Body of pancreas (tissue), 4 donors: ENCODE data around the gene AGBL2. TPM values are rescaled to one million over a fixed set of nuclear protein-coding genes. Genes with fewer than 3 reads are reported as not detected.

Experiments
- ATAC-seq: fragments of 150-250 bp; one replicate; pipeline ENCODE4 v1.9.1; 2016
- DNase-seq, 4 donors: peaks; one replicate each; pipeline ENCODE4 v3.0.0-alpha.2; 2019
- H3K27ac ChIP-seq, 4 donors: fragments of 200-600 bp; sonication (generic); 1 replicate in 3 of 4; 2 replicates in 1 of 4; pipeline versions ENCODE4 v1.5.1 to v1.6.1; 2016 to 2019; ENCODE audit warnings: mild to moderate bottlenecking in 1 of 4, mixed read lengths in 1 of 4, moderate library complexity in 1 of 4
- H3K27me3 ChIP-seq, 2 donors: fragments of 200-600 bp; sonication (generic); one replicate each; pipeline ENCODE4 v1.6.0; 2016; ENCODE audit warnings: mild to moderate bottlenecking in 1 of 2
- H3K36me3 ChIP-seq, 2 donors: fragments of 200-600 bp; sonication (generic); replicated peaks in 1 of 2; 2 replicates each; pipeline ENCODE4 v1.5.1; 2016; ENCODE audit warnings: low read depth in 2 of 2; ENCODE audit not compliant: insufficient read depth in 1 of 2
- H3K4me1 ChIP-seq: fragments of 200-600 bp; sonication (generic); one replicate; pipeline ENCODE4 v1.6.0; 2016
- H3K4me3 ChIP-seq, 2 donors: fragments of 200-600 bp; sonication (generic); 1 replicate in 1 of 2; 2 replicates in 1 of 2; pipeline ENCODE4 v1.5.1; 2016 to 2019
- H3K9me3 ChIP-seq, 3 donors: fragments of 200-600 bp; sonication (generic); 1 replicate in 2 of 3; 2 replicates in 1 of 3; pipeline ENCODE4 v1.5.1; 2016
- POLR2A ChIP-seq, 3 donors: fragments of 450-650 bp; IDR thresholded peaks; one replicate each; pipeline ENCODE4 v1.6.1; 2016; ENCODE audit warnings: antibody characterized with exemption in 3 of 3, mild to moderate bottlenecking in 2 of 3
- WGBS, 2 donors: methylation state at CpG; one replicate each; pipeline ENCODE4 v1.1.5; 2017; 5-methylcytosine and 5-hydroxymethylcytosine counted together
- intact Hi-C: fragments of 100-400 bp; cut with DNase I; formaldehyde crosslinking; loops from one replicate; pipeline ENCODE4 v1.15.1; 2023
- total RNA-seq, 2 donors: library from RNA; depleted of rRNA; stranded (reverse); fragments of >200 nt; gene quantifications; one replicate each; pipeline ENCODE4 v1.1.0, GENCODE V29; 2016
- TF ChIP-seq, protein P1 (sequence below), 7 experiments: fragments of 450-650 bp in 4 of 7; fragments of 200-600 bp in 3 of 7; sonication (generic) in 3 of 7; IDR thresholded peaks; one replicate each; pipeline ENCODE4 v1.5.1; 2016 to 2019; ENCODE audit warnings: antibody characterized with exemption in 7 of 7

The AGBL2 gene
- total RNA-seq, 2 donors from 2014 or later: 2.9 to 5.3 TPM

DNA sequence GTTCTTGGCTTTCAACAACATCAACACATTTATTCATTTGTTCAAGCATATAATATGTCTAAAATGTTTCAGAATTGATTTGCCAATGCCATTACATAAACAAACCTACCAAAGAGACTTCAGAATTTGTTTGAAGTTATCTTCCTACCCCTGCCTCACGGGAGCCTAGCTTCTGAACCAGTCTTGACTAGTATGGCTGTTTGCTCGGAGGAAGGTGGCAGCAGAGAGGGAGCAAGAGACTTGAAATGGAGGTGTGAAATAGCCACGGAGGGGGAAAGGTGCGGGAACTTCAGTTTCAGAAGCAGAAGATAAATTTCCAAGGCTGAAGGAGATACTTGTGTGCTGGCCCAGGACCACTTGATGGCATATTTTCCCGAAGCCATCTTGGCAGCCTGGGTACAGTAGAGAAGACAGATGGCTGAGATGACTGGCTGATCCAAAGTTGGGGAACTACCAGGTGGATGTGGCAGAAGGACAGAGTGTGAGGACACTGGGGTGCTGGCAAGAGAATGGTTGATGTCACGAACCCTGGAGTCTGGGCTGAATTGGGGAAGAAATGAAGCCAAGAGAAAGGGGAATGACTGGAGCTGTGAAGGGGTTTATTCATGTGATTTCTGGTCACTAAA lies 58.8 kb downstream of the AGBL2 start:
- no peaks in the 10 kb centered on the region for H3K36me3 ChIP-seq
- DNase-seq: no peak
- no peak for ATAC-seq
- no peak overlapping the region for H3K4me3 ChIP-seq
- H3K9me3 ChIP-seq: no peaks in the 10 kb centered on the region
- H3K27me3 ChIP-seq: no peaks in the 10 kb centered on the region
- TF ChIP-seq, protein P1, sequence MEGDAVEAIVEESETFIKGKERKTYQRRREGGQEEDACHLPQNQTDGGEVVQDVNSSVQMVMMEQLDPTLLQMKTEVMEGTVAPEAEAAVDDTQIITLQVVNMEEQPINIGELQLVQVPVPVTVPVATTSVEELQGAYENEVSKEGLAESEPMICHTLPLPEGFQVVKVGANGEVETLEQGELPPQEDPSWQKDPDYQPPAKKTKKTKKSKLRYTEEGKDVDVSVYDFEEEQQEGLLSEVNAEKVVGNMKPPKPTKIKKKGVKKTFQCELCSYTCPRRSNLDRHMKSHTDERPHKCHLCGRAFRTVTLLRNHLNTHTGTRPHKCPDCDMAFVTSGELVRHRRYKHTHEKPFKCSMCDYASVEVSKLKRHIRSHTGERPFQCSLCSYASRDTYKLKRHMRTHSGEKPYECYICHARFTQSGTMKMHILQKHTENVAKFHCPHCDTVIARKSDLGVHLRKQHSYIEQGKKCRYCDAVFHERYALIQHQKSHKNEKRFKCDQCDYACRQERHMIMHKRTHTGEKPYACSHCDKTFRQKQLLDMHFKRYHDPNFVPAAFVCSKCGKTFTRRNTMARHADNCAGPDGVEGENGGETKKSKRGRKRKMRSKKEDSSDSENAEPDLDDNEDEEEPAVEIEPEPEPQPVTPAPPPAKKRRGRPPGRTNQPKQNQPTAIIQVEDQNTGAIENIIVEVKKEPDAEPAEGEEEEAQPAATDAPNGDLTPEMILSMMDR (IDR thresholded peaks at IDR 0.05): no peak
- TF ChIP-seq POLR2A (IDR thresholded peaks at IDR 0.05): no peak
- no peaks in the 10 kb centered on the region for H3K4me1 ChIP-seq
- WGBS, 2 donors: 59 to 66% methylated on average over 6 of the region's 6 CpGs
- H3K27ac ChIP-seq: no peak overlapping the region
- intact Hi-C loops: no loop called here

DNA sequence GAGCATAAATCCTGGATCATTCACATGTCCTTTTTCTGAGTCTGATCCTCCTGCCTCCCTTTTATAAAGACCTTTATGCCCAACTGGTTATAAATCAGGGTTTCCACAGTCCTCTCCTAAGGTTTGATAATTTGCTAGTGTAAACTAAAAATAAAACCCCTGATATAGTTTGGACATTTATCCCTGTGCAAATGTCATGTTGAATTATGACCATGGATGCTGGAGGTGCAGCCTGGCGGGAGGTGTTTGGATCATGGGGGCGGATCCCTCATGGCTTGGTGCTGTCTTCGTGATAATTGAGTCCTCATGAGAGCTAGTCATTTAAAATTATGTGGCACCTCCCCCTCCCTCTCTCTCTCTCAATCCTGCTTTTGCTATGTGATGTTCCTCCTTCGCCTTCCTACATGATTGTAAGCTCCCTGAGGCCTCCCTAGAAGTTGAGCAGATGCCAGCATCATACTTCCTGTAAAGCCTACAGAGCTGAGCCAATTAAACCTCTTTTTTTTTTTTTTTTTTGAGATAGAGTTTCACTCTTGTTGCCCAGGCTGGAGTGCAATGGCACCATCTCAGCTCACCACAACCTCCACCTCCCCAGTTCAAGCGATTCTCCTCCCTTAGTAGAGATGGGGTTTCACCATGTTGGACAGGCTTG lies 63.2 kb downstream of the AGBL2 start:
- 94 to 97% methylated on average over 5 of the region's 5 CpGs for WGBS, 2 donors
- Histone ChIP-seq H3K27me3 (no peaks in the 10 kb centered on the region), H3K27ac (no peak overlapping the region), H3K36me3 (no peaks in the 10 kb centered on the region), H3K4me3 (no peak overlapping the region), H3K4me1 (no peaks in the 10 kb centered on the region), H3K9me3 (no peaks in the 10 kb centered on the region)
- no peak for TF ChIP-seq POLR2A (IDR thresholded peaks at IDR 0.05)
- TF ChIP-seq, protein P1 (IDR thresholded peaks at IDR 0.05): no peak
- intact Hi-C loops: no loop called here
- DNase-seq (no peak), ATAC-seq (no peak)

GRCh38 chr11:47649276-47649675 lies 65.9 kb downstream of the AGBL2 start:
- H3K27ac ChIP-seq: no peak overlapping the region
- H3K27me3 ChIP-seq: no peaks in the 10 kb centered on the region
- intact Hi-C loops: loop anchor here (10.0 kb wide), 1 partner anchor 66 kb away; the partner anchor contains the start of gene AGBL2
- no peaks in the 10 kb centered on the region for H3K36me3 ChIP-seq
- 75% methylated on average over 3 of the region's 3 CpGs for WGBS, 2 donors
- TF ChIP-seq, protein P1 (IDR thresholded peaks at IDR 0.05): no peak
- no peak for TF ChIP-seq POLR2A (IDR thresholded peaks at IDR 0.05)
- ATAC-seq (no peak), DNase-seq (no peak)
- no peaks in the 10 kb centered on the region for H3K9me3 ChIP-seq
- H3K4me3 ChIP-seq: no peak overlapping the region
- no peaks in the 10 kb centered on the region for H3K4me1 ChIP-seq

DNA sequence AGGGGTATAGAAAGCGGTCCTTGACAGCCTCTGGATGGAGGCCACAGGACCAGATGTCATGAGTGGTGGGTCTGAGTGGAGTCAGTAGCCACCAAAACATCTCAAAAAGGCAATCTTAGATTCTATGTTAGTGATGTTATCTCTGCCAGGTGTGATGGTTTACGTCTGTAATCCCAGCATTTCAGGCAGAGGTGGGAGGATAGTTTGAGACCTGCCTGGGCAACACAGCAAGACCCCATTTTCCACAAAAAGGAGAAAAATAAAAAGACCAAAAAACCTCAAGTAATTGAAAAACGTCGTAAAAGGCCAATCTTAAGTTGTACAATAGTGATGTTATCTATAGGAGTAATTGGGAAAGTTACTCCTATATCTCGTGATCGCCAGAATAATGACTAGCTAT lies 69.2 kb downstream of the AGBL2 start:
- intact Hi-C loops: loop anchor here (10.0 kb wide), 1 partner anchor 69 kb away; the partner anchor contains the start of gene AGBL2
- 77 to 82% methylated on average over 6 of the region's 6 CpGs for WGBS, 2 donors
- no peaks in the 10 kb centered on the region for H3K27me3 ChIP-seq
- H3K4me3 ChIP-seq: no peak overlapping the region
- no peaks in the 10 kb centered on the region for H3K9me3 ChIP-seq
- no peak for ATAC-seq
- DNase-seq: no peak
- peaks cover 13% of the 10 kb centered on the region for H3K4me1 ChIP-seq
- TF ChIP-seq POLR2A (IDR thresholded peaks at IDR 0.05): no peak
- TF ChIP-seq, protein P1 (IDR thresholded peaks at IDR 0.05): no peak
- no peaks in the 10 kb centered on the region for H3K36me3 ChIP-seq
- no peak overlapping the region for H3K27ac ChIP-seq
